HCT116 (cell line): ENCODE results near the gene SLC9A9. TPM values are rescaled to one million over a fixed set of nuclear protein-coding genes. Genes with fewer than 3 reads are reported as not detected.

ENCODE experiments used
- ATAC-seq: fragments of 200-7000 bp; cut with Tn5 transposase; 2 replicates; pipeline ENCODE4 v1.9.1; 2020; ENCODE audit warnings: mild to moderate bottlenecking, moderate library complexity
- BruUV-seq: library from RNA; stranded (reverse); fragments of 400-500 nt; replicated peaks from 2 replicates; lab custom pipeline; 2021; lab: Mats Ljungman, UMichigan
- CTCF ChIA-PET: fragments of 300-600 bp; sonication (Branson Sonifier 250); formaldehyde crosslinking; loops from one replicate; lab custom pipeline; 2021; ENCODE audit warnings: antibody characterized with exemption; lab: Charles Lee
- POLR2A ChIA-PET: fragments of 300-600, 350-600 bp; sonication (Branson Sonifier 250); formaldehyde crosslinking; loops from one replicate; lab custom pipeline; 2021; ENCODE audit warnings: antibody characterized with exemption; lab: Charles Lee
- RAD21 ChIA-PET, 2 experiments: fragments of 300-600 bp; sonication (Branson Sonifier 250); formaldehyde crosslinking; loops; one replicate each; lab custom pipeline; 2023; ENCODE audit warnings: low total read pairs in 2 of 2; ENCODE audit not compliant: uncharacterized antibody in 2 of 2, unreplicated experiment in 2 of 2, low non-redundant PET in 1 of 2; lab: Charles Lee
- DNase-seq: peaks from one replicate; pipeline ENCODE4 v3.0.0-alpha.2; 2010; ENCODE audit warnings: low read depth, low spot score
- H2AFZ ChIP-seq: fragments of 200-600 bp; shearing (Covaris generic), sonication (generic); 2 replicates; pipeline ENCODE4 v1.6.1; 2017; ENCODE audit warnings: low read depth, mixed run types, mixed read lengths, antibody characterized with exemption, low read length; ENCODE audit not compliant: poor library complexity, severe bottlenecking
- H3K27ac ChIP-seq: 2 replicates; pipeline ENCODE4 v1.5.1; 2012; ENCODE audit warnings: low read depth, low read length
- H3K27me3 ChIP-seq: fragments of 200-600 bp; sonication (generic); 2 replicates; pipeline ENCODE4 v1.6.1; 2016; ENCODE audit warnings: mixed run types, low read length, mixed read lengths; ENCODE audit not compliant: insufficient read depth
- H3K36me3 ChIP-seq, 2 experiments: fragments of 200-500 bp in 1 of 2; fragments of 200-600 bp in 1 of 2; sonication (Bioruptor generic) in 1 of 2; sonication (generic) in 1 of 2; 2 replicates each; pipeline versions ENCODE4 v1.5.1 to v1.6.1; 2014 to 2016; ENCODE audit warnings: low read length in 2 of 2, inconsistent platforms in 1 of 2, mixed read lengths in 1 of 2, mixed run types in 1 of 2; ENCODE audit not compliant: insufficient read depth in 2 of 2, control insufficient read depth in 1 of 2
- H3K4me1 ChIP-seq, 2 experiments: fragments of 200-600 bp in 1 of 2; sonication (generic) in 1 of 2; 2 replicates each; pipeline versions ENCODE4 v1.5.1 to v1.6.1; 2012 to 2017; ENCODE audit warnings: low read length in 2 of 2, inconsistent platforms in 1 of 2, mild to moderate bottlenecking in 1 of 2, mixed read lengths in 1 of 2, mixed run types in 1 of 2, moderate library complexity in 1 of 2; ENCODE audit not compliant: insufficient read depth in 2 of 2, control insufficient read depth in 1 of 2
- H3K4me2 ChIP-seq: fragments of 200-600 bp; sonication (generic); 2 replicates; pipeline ENCODE4 v1.6.1; 2017; ENCODE audit warnings: mixed run types, low read length, mixed read lengths
- H3K4me3 ChIP-seq, 2 experiments: fragments of 200-600 bp in 1 of 2; sonication (generic) in 1 of 2; replicated peaks in 1 of 2; 2 replicates each; pipeline ENCODE4 v1.5.1; 2011 to 2016; ENCODE audit warnings: low read length in 2 of 2, control low read depth in 1 of 2, low read depth in 1 of 2, mild to moderate bottlenecking in 1 of 2, mixed read lengths in 1 of 2, mixed run types in 1 of 2
- H3K79me2 ChIP-seq: fragments of 200-600 bp; sonication (generic); 2 replicates; pipeline ENCODE4 v1.6.1; 2017; ENCODE audit warnings: mild to moderate bottlenecking, mixed run types, low read length, moderate library complexity, mixed read lengths; ENCODE audit not compliant: insufficient read depth
- H3K9ac ChIP-seq: fragments of 200-600 bp; sonication (generic); 2 replicates; pipeline ENCODE4 v1.6.1; 2016; ENCODE audit warnings: low read length, mixed read lengths
- H3K9me2 ChIP-seq: fragments of 200-600 bp; sonication (generic), shearing (Covaris generic); 2 replicates; pipeline ENCODE4 v1.6.1; 2017; ENCODE audit warnings: mixed run types, mild to moderate bottlenecking, moderate library complexity; ENCODE audit not compliant: insufficient read depth
- H3K9me3 ChIP-seq, 2 experiments: fragments of 200-500 bp in 1 of 2; fragments of 200-600 bp in 1 of 2; sonication (Bioruptor generic) in 1 of 2; sonication (generic) in 1 of 2; 2 replicates each; pipeline ENCODE4 v1.6.1; 2014 to 2017; ENCODE audit warnings: low read length in 2 of 2, mixed read lengths in 2 of 2, inconsistent platforms in 1 of 2, low read depth in 1 of 2, mild to moderate bottlenecking in 1 of 2, mixed run types in 1 of 2, moderate library complexity in 1 of 2; ENCODE audit not compliant: control insufficient read depth in 1 of 2, insufficient read depth in 1 of 2
- H4K20me1 ChIP-seq: fragments of 200-600 bp; sonication (generic), shearing (Covaris generic); 2 replicates; pipeline ENCODE4 v1.6.1; 2017; ENCODE audit warnings: mixed run types, mild to moderate bottlenecking, moderate library complexity; ENCODE audit not compliant: insufficient read depth
- CEBPB ChIP-seq: IDR thresholded peaks from 2 replicates; pipeline ENCODE4 v1.6.1; 2012; ENCODE audit warnings: low read depth
- CTCF ChIP-seq, 3 experiments: fragments of 200-600 bp in 1 of 3; sonication (generic) in 1 of 3; IDR thresholded peaks in 2 of 3; conservative IDR thresholded peaks in 1 of 3; 2 replicates each; pipeline ENCODE4 v1.5.1; 2012 to 2017; ENCODE audit warnings: low read depth in 2 of 3, low read length in 2 of 3, antibody characterized with exemption in 1 of 3, borderline replicate concordance in 1 of 3, control low read depth in 1 of 3, mild to moderate bottlenecking in 1 of 3, mixed read lengths in 1 of 3, mixed run types in 1 of 3, moderate library complexity in 1 of 3; ENCODE audit not compliant: insufficient read depth in 1 of 3
- EGR1 ChIP-seq: IDR thresholded peaks from 2 replicates; pipeline ENCODE4 v1.6.1; 2012; ENCODE audit warnings: low read depth
- ELF1 ChIP-seq: IDR thresholded peaks from 2 replicates; pipeline ENCODE4 v1.6.1; 2012; ENCODE audit warnings: low read depth, borderline replicate concordance
- EZH2 ChIP-seq: fragments of 200-600 bp; sonication (generic); IDR thresholded peaks from 2 replicates; pipeline ENCODE4 v1.6.1; 2017; ENCODE audit warnings: antibody characterized with exemption, mixed run types
- EZH2phosphoT487 ChIP-seq: fragments of 200-600 bp; IDR thresholded peaks from 2 replicates; pipeline ENCODE4 v1.6.1; 2018; ENCODE audit warnings: antibody characterized with exemption, borderline replicate concordance
- FOSL1 ChIP-seq: IDR thresholded peaks from 2 replicates; pipeline ENCODE4 v1.6.1; 2012; ENCODE audit warnings: low read depth
- JUND ChIP-seq: IDR thresholded peaks from 2 replicates; pipeline ENCODE4 v1.6.1; 2012
- MAX ChIP-seq: IDR thresholded peaks from 2 replicates; pipeline ENCODE4 v1.6.1; 2012
- POLR2A ChIP-seq: IDR thresholded peaks from 2 replicates; pipeline ENCODE4 v1.7.0; 2011; ENCODE audit warnings: borderline replicate concordance; ENCODE audit not compliant: insufficient read depth, insufficient read length; ENCODE audit errors: extremely low read depth
- POLR2AphosphoS5 ChIP-seq: IDR thresholded peaks from 2 replicates; pipeline ENCODE4 v1.6.1; 2011; ENCODE audit warnings: mild to moderate bottlenecking, low read depth, low read length, moderate library complexity
- RAD21 ChIP-seq: IDR thresholded peaks from 2 replicates; pipeline ENCODE4 v1.6.1; 2012; ENCODE audit warnings: low read depth, mild to moderate bottlenecking
- REST ChIP-seq: IDR thresholded peaks from 2 replicates; pipeline ENCODE4 v1.6.1; 2012; ENCODE audit warnings: low read depth
- SIN3A ChIP-seq: IDR thresholded peaks from 2 replicates; pipeline ENCODE4 v1.6.1; 2012; ENCODE audit warnings: low read depth
- SP1 ChIP-seq: IDR thresholded peaks from 2 replicates; pipeline ENCODE4 v1.6.1; 2012; ENCODE audit warnings: low read depth
- SRF ChIP-seq: IDR thresholded peaks from 2 replicates; pipeline ENCODE4 v1.6.1; 2012; ENCODE audit warnings: low read depth
- YY1 ChIP-seq: IDR thresholded peaks from 2 replicates; pipeline ENCODE4 v1.6.1; 2011; ENCODE audit warnings: low read length, low read depth, moderate library complexity, mild to moderate bottlenecking; ENCODE audit not compliant: insufficient replicate concordance; ENCODE audit errors: extremely low read depth
- ZFX ChIP-seq: fragments of 450-650 bp; IDR thresholded peaks from 2 replicates; pipeline ENCODE4 v1.6.1; 2017
- intact Hi-C: fragments of 100-400 bp; cut with micrococcal nuclease; formaldehyde crosslinking; loops from 2 replicates; pipeline ENCODE4 v1.10.0; 2022
- total RNA-seq: library from RNA; stranded (reverse); gene quantifications from one replicate; pipeline ENCODE4 v1.2.1, GENCODE V29; 2021; ENCODE audit not compliant: unreplicated experiment
- TF ChIP-seq, protein P1 (sequence below): IDR thresholded peaks from 2 replicates; pipeline ENCODE4 v1.6.1; 2011; ENCODE audit warnings: mild to moderate bottlenecking, low read length, moderate library complexity; ENCODE audit not compliant: insufficient replicate concordance; ENCODE audit errors: extremely low read depth
- TF ChIP-seq, protein P2 (sequence below): IDR thresholded peaks from 2 replicates; pipeline ENCODE4 v1.6.1; 2012

Gene SLC9A9
- total RNA-seq, 1 experiment from 2014 or later: 0.20 TPM

DNA sequence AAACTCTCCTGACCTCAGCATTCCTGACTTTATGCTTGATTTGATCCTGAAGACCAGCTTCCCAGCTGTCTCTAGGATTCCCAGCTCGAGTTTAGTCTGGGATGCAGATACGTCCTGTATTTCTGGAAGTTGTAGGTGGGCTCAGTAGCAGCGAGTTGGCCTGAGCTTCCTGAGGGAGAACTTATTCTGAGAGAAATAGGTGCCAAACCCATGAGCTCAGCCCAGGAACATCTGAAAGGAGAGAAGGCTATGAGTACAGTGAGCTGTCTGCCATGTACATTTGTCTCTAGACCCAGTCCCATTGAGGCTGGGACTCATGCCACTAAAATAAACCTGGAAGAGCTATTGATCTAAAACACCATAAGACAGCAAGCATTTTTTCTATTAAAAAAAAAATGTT lies 36.6 kb upstream of the SLC9A9 start:
- POLR2A ChIA-PET: interaction anchor here (0.7 kb wide), 1 partner anchor 86 kb away, joined by 4 read pairs; no protein-coding TSS in a partner anchor
- H3K27ac ChIP-seq: no peak overlapping the region
- RAD21 ChIA-PET: no interaction called here
- H3K9me2 ChIP-seq: no peaks in the 10 kb centered on the region
- intact Hi-C loops: no loop called here
- no peak overlapping the region for H3K4me3 ChIP-seq
- TF ChIP-seq, protein P1, sequence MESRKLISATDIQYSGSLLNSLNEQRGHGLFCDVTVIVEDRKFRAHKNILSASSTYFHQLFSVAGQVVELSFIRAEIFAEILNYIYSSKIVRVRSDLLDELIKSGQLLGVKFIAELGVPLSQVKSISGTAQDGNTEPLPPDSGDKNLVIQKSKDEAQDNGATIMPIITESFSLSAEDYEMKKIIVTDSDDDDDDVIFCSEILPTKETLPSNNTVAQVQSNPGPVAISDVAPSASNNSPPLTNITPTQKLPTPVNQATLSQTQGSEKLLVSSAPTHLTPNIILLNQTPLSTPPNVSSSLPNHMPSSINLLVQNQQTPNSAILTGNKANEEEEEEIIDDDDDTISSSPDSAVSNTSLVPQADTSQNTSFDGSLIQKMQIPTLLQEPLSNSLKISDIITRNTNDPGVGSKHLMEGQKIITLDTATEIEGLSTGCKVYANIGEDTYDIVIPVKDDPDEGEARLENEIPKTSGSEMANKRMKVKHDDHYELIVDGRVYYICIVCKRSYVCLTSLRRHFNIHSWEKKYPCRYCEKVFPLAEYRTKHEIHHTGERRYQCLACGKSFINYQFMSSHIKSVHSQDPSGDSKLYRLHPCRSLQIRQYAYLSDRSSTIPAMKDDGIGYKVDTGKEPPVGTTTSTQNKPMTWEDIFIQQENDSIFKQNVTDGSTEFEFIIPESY: no peak
- TF ChIP-seq SP1 (no peak), EZH2 (no peak), POLR2AphosphoS5 (no peak), POLR2A (no peak), FOSL1 (no peak), MAX (no peak), CEBPB (no peak), ELF1 (no peak), EGR1 (no peak), SRF (no peak), CTCF (IDR thresholded peaks at IDR 0.05 in 2 of 3, conservative IDR thresholded peaks at IDR 0.05 in 1 of 3; ENCODE audit: borderline replicate concordance in 1 of 3, insufficient read depth in 1 of 3, low read depth in 2 of 3, low read length in 2 of 3) (no peak), ZFX (no peak), RAD21 (no peak), YY1 (no peak), REST (no peak), EZH2phosphoT487 (no peak), SIN3A (no peak), JUND (no peak)
- TF ChIP-seq, protein P2, sequence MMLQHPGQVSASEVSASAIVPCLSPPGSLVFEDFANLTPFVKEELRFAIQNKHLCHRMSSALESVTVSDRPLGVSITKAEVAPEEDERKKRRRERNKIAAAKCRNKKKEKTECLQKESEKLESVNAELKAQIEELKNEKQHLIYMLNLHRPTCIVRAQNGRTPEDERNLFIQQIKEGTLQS: no peak
- TF ChIP-seq, all 23 proteins: peak for 0
- Histone ChIP-seq H3K4me2 (no peak overlapping the region), H3K27me3 (no peaks in the 10 kb centered on the region), H2AFZ (no peak overlapping the region), H3K36me3 (no peaks in the 10 kb centered on the region), H4K20me1 (no peaks in the 10 kb centered on the region), H3K4me1 (no peaks in the 10 kb centered on the region), H3K9ac (no peak overlapping the region), H3K9me3 (no peaks in the 10 kb centered on the region), H3K79me2 (no peaks in the 10 kb centered on the region)
- no TSS peak for BruUV-seq
- no peak for DNase-seq
- no peak for ATAC-seq
- CTCF ChIA-PET: interaction anchor here (1.0 to 1.9 kb wide), 6 partner anchors 9 to 1883 kb away, joined by 3 to 6 read pairs (median 4); no protein-coding TSS in a partner anchor
